ENCODE data around the gene TMEM198.

DNA sequence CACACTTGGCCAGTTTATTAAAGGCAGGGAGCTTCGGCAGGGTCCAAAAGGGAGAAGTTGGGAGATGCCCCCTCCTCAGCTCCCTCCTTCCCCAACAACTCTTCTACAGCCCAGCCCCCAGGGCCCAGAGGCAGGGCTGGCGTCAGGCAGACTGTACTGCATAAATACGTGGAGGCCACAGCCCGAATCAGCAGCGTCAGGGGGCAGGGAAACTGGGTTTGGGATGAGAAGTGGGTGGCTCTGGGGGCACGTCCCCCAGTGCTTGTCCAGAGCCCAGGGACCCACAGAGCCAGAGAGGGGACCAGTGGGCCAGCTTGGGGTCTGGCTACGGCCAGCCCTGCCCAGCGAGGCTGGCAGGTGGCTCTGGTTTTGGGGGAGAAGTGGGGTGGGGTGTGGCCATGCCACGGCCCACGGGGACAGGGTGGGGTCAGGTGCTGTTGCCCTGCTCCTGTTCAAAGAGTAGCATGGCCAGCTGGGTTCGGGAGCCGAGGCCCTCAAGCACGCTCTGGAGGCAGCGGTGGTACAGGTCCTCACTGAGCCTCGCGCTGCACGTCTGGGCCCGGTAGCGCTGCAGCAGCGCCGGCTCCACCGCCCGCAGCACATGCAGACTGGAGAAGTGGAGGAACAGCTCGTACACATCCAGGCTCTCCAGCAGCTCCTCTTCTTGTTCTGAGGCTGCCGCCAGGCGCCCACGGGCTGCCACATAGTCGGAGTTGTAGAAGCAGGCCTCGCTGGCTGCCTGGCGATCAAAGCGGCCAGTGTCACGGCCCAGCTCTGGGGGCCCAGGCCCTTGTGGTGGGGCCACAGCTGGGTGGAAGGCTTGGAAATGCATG lies 4.7 kb upstream of the TMEM198 start:
- TF ChIP-seq, protein P1, sequence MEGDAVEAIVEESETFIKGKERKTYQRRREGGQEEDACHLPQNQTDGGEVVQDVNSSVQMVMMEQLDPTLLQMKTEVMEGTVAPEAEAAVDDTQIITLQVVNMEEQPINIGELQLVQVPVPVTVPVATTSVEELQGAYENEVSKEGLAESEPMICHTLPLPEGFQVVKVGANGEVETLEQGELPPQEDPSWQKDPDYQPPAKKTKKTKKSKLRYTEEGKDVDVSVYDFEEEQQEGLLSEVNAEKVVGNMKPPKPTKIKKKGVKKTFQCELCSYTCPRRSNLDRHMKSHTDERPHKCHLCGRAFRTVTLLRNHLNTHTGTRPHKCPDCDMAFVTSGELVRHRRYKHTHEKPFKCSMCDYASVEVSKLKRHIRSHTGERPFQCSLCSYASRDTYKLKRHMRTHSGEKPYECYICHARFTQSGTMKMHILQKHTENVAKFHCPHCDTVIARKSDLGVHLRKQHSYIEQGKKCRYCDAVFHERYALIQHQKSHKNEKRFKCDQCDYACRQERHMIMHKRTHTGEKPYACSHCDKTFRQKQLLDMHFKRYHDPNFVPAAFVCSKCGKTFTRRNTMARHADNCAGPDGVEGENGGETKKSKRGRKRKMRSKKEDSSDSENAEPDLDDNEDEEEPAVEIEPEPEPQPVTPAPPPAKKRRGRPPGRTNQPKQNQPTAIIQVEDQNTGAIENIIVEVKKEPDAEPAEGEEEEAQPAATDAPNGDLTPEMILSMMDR (optimal IDR thresholded peaks at IDR 0.05 in 1 of 3, IDR thresholded peaks at IDR 0.05 in 1 of 3, conservative IDR thresholded peaks at IDR 0.05 in 1 of 3; ENCODE audit: extremely low read depth in 1 of 3, insufficient read depth in 2 of 3, low read length in 3 of 3), result no peak
- no peak for TF ChIP-seq EZH2 (IDR thresholded peaks at IDR 0.05; ENCODE audit: low read length)

Measured in keratinocyte (primary cell).